OCI-LY7 (cell line): ENCODE measurements around the gene NIT1. TPM values are rescaled to one million over a fixed set of nuclear protein-coding genes. Genes with fewer than 3 reads are reported as not detected.

Source experiments
- BruUV-seq: library from RNA; stranded (reverse); fragments of 400-500 nt; replicated peaks from 2 replicates; lab custom pipeline; 2021; lab: Mats Ljungman, UMichigan
- CTCF ChIA-PET: fragments of 300-600 bp; sonication (Branson Sonifier 250); formaldehyde crosslinking; loops from one replicate; lab custom pipeline; 2022; ENCODE audit warnings: antibody characterized with exemption; ENCODE audit not compliant: unreplicated experiment; lab: Charles Lee
- POLR2A ChIA-PET: fragments of 300-600 bp; sonication (Branson Sonifier 250); formaldehyde crosslinking; loops from one replicate; lab custom pipeline; 2022; ENCODE audit warnings: antibody characterized with exemption; lab: Charles Lee
- DNase-seq: peaks from one replicate; pipeline ENCODE4 v3.0.0-alpha.2; 2015; ENCODE audit warnings: low spot score
- H2AFZ ChIP-seq: fragments of 200-600 bp; sonication (generic), shearing (Covaris generic); 2 replicates; pipeline ENCODE4 v1.6.1; 2014; ENCODE audit warnings: mild to moderate bottlenecking, antibody characterized with exemption, low read length, moderate library complexity
- H3K27ac ChIP-seq: fragments of 200-600 bp; sonication (generic); 2 replicates; pipeline ENCODE4 v1.5.1; 2014; ENCODE audit warnings: mixed run types, low read depth, mild to moderate bottlenecking, moderate library complexity, low read length, inconsistent platforms; ENCODE audit not compliant: poor library complexity, severe bottlenecking
- H3K36me3 ChIP-seq: fragments of 200-600 bp; sonication (generic); 2 replicates; pipeline ENCODE4 v1.6.1; 2014; ENCODE audit warnings: mild to moderate bottlenecking, antibody characterized with exemption, low read length, moderate library complexity, mixed read lengths; ENCODE audit not compliant: insufficient read depth
- H3K4me1 ChIP-seq: fragments of 200-600 bp; sonication (generic); 2 replicates; pipeline ENCODE4 v1.5.1; 2014; ENCODE audit warnings: mild to moderate bottlenecking, low read length; ENCODE audit not compliant: insufficient read depth, poor library complexity, severe bottlenecking
- H3K4me2 ChIP-seq: fragments of 200-600 bp; sonication (generic); 2 replicates; pipeline ENCODE4 v1.6.1; 2014; ENCODE audit warnings: mild to moderate bottlenecking, low read length
- H3K4me3 ChIP-seq: fragments of 200-600 bp; sonication (generic); 2 replicates; pipeline ENCODE4 v1.5.1; 2014; ENCODE audit warnings: mild to moderate bottlenecking, low read depth, low read length; ENCODE audit not compliant: poor library complexity, severe bottlenecking
- H3K79me2 ChIP-seq: fragments of 200-600 bp; sonication (generic); 2 replicates; pipeline ENCODE4 v1.6.1; 2016; ENCODE audit warnings: low read depth, mild to moderate bottlenecking, low read length, moderate library complexity, mixed read lengths; ENCODE audit not compliant: insufficient read depth
- H3K9me2 ChIP-seq: fragments of 200-600 bp; sonication (generic); 2 replicates; pipeline ENCODE4 v1.6.1; 2016; ENCODE audit warnings: mild to moderate bottlenecking, low read length, mixed read lengths; ENCODE audit not compliant: insufficient read depth
- H3K9me3 ChIP-seq: fragments of 200-600 bp; sonication (generic); 2 replicates; pipeline ENCODE4 v1.6.1; 2014; ENCODE audit warnings: mild to moderate bottlenecking, mixed run types, low read length, mixed read lengths
- H4K20me1 ChIP-seq: fragments of 200-600 bp; sonication (generic); 2 replicates; pipeline ENCODE4 v1.6.1; 2014; ENCODE audit warnings: mild to moderate bottlenecking, antibody characterized with exemption, low read length, moderate library complexity, mixed read lengths; ENCODE audit not compliant: insufficient read depth
- CTCF ChIP-seq: fragments of 200-600 bp; sonication (generic); conservative IDR thresholded peaks from 2 replicates; pipeline ENCODE4 v1.5.1; 2014; ENCODE audit warnings: mild to moderate bottlenecking, antibody characterized with exemption, low read length, moderate library complexity, mixed read lengths
- EZH2phosphoT487 ChIP-seq: fragments of 200-600 bp; sonication (generic); IDR thresholded peaks from 2 replicates; pipeline ENCODE4 v1.6.1; 2018; ENCODE audit warnings: low read depth, borderline replicate concordance, mild to moderate bottlenecking, mixed run types, antibody characterized with exemption, low read length, moderate library complexity, mixed read lengths
- intact Hi-C: fragments of 100-400 bp; cut with micrococcal nuclease; formaldehyde crosslinking; loops from one replicate; pipeline ENCODE4 v1.10.0; 2022; ENCODE audit not compliant: unreplicated experiment
- total RNA-seq, 2 experiments: library from RNA; depleted of rRNA in 1 of 2; stranded (reverse); fragments of >200 nt in 1 of 2; shearing (Covaris generic) in 1 of 2; gene quantifications; 2 replicates each; pipeline ENCODE4 v1.2.3, GENCODE V29; 2014 to 2022

NIT1 gene
- total RNA-seq, 2 experiments from 2014 or later, result 42.7 to 46.5 TPM

- ChIA-PET POLR2A (interaction anchor here (0.5 to 2.0 kb wide), 7 partner anchors 12 to 142 kb away, joined by 3 to 10 read pairs (median 3); partner anchors contain the start of genes NIT1 and PFDN2), CTCF (interaction anchor here (0.6 to 1.4 kb wide), 5 partner anchors 16 to 1001 kb away, joined by 3 to 4 read pairs (median 3); partner anchors contain the start of genes B4GALT3 and PPOX)
- Histone ChIP-seq H3K4me1 (peaks cover 34% of the 10 kb centered on the region), H4K20me1 (no peaks in the 10 kb centered on the region), H3K79me2 (peaks cover 28% of the 10 kb centered on the region; the same call in 1 of the 2 replicates), H3K27ac (peak overlapping the region; percentile 70), H3K9me2 (no peaks in the 10 kb centered on the region), H3K4me3 (peak overlapping the region; percentile 86), H3K9me3 (no peaks in the 10 kb centered on the region), H2AFZ (peak overlapping the region; percentile 93), H3K4me2 (peak overlapping the region; percentile 85), H3K36me3 (peaks cover 25% of the 10 kb centered on the region)
- no peak for DNase-seq
- TSS peak; percentile 68 for BruUV-seq
- intact Hi-C loops, result no loop called here
- TF ChIP-seq CTCF, result no peak
- TF ChIP-seq EZH2phosphoT487, result no peak
These were observed 15.4 kb downstream of the NIT1 start for GRCh38 chr1:161133220-161133740.

- Histone ChIP-seq H3K36me3 (no peaks in the 10 kb centered on the region; the same call in 1 of the 2 replicates), H3K4me2 (no peak overlapping the region), H3K9me3 (no peaks in the 10 kb centered on the region), H3K27ac (no peak overlapping the region), H3K79me2 (peaks cover 10% of the 10 kb centered on the region; the same call in 1 of the 2 replicates), H3K4me1 (peaks cover 19% of the 10 kb centered on the region), H3K4me3 (no peak overlapping the region), H4K20me1 (no peaks in the 10 kb centered on the region), H2AFZ (no peak overlapping the region), H3K9me2 (no peaks in the 10 kb centered on the region)
- ChIA-PET POLR2A (interaction anchor here (0.9 to 2.2 kb wide), 6 partner anchors 9 to 91 kb away, joined by 3 to 6 read pairs (median 4); partner anchors contain the start of genes NIT1, PFDN2 and TOMM40L), CTCF (interaction anchor here (1.0 to 1.9 kb wide), 3 partner anchors 28 to 140 kb away, joined by 3 to 5 read pairs (median 3); partner anchors contain the start of gene PPOX)
- intact Hi-C loops, result loop anchor here (2.0 kb wide), 1 partner anchor 141 kb away; no protein-coding TSS in a partner anchor
- no TSS peak for BruUV-seq
- DNase-seq, result no peak
- TF ChIP-seq EZH2phosphoT487, result no peak
- TF ChIP-seq CTCF, result no peak
These were observed 20.0 kb downstream of the NIT1 start for GRCh38 chr1:161137881-161138280.
